Activated CD4-positive, alpha-beta T cell treated with anti-CD3 and anti-CD28 coated beads, Interleukin-2, amount 50 U/mL, for 4 hours (primary cell): ENCODE results near the gene MLST8.

ENCODE experiments used
- DNase-seq, 2 experiments: peaks; one replicate each; pipeline ENCODE4 v3.0.0-alpha.2; 2020

MLST8 gene

GRCh38 chr16:2209258-2210008 lies 4.2 kb downstream of the MLST8 start:
- DNase-seq: no peak

- DNase-seq: no peak
Observed at GRCh38 chr16:2210009-2210332, 4.7 kb downstream of the MLST8 start.

GRCh38 chr16:2210386-2211365 lies 5.4 kb downstream of the MLST8 start, which contains the start of gene BRICD5:
BRICD5 (minus strand) TSS chr16:2210863; CDS start chr16:2210833, 30 bp downstream.
- DNase-seq: no peak

- DNase-seq: no peak
Observed at GRCh38 chr16:2211923-2212347, 6.7 kb downstream of the MLST8 start.

GRCh38 chr16:2212362-2213324 lies 7.4 kb downstream of the MLST8 start:
- DNase-seq: no peak

GRCh38 chr16:2213817-2214718 lies 8.8 kb downstream of the MLST8 start:
- DNase-seq: no peak

- DNase-seq: no peak
Observed at GRCh38 chr16:2214719-2214968, 9.4 kb downstream of the MLST8 start, which contains the start of gene PGP. PGP (minus strand) TSS chr16:2214840; CDS start chr16:2214777, 63 bp downstream.

GRCh38 chr16:2216330-2216729 lies 11.1 kb downstream of the MLST8 start:
- DNase-seq: no peak

- peak; percentile 99 for DNase-seq
Observed at GRCh38 chr16:2223221-2223941, 18.1 kb downstream of the MLST8 start, which contains the start of gene E4F1. E4F1 (plus strand) TSS chr16:2223591; CDS start chr16:2223614, 23 bp downstream.

- peak in 1 of 2 experiments; percentile 10 for DNase-seq
Observed at GRCh38 chr16:2223942-2224486, 18.8 kb downstream of the MLST8 start.

- DNase-seq: no peak
Observed at GRCh38 chr16:2226245-2226793, 21.1 kb downstream of the MLST8 start.

- no peak for DNase-seq
Observed at GRCh38 chr16:2226918-2227317, 21.7 kb downstream of the MLST8 start.

GRCh38 chr16:2228161-2228824 lies 23.0 kb downstream of the MLST8 start:
- no peak for DNase-seq

GRCh38 chr16:2229091-2229490 lies 23.8 kb downstream of the MLST8 start:
- DNase-seq: no peak

GRCh38 chr16:2229632-2230250 lies 24.5 kb downstream of the MLST8 start:
- no peak for DNase-seq

GRCh38 chr16:2230376-2230775 lies 25.1 kb downstream of the MLST8 start:
- DNase-seq: no peak

- DNase-seq: no peak
Observed at GRCh38 chr16:2231016-2231931, 26.0 kb downstream of the MLST8 start.
